ENCODE results near the gene NXT2. TPM values are rescaled to one million over a fixed set of nuclear protein-coding genes. Genes with fewer than 3 reads are reported as not detected.
"Not testable (repeated sequence)": the region's sequence is repeated elsewhere in the genome, so short reads cannot be mapped to it uniquely, and the experiment has no call there.

Gene NXT2
- polyA plus RNA-seq (ENCODE audit: insufficient read length in 10 of 10): 1 to 10 TPM; 6.2 to 9.8 (median 7.7) TPM
- long read RNA-seq, donor 1, partial matches to known transcripts: 0 of 1 reads
- long read RNA-seq, donor 1, other reads (novel, unspliced or antisense): 0 of 1 reads
- long read RNA-seq, donor 2, partial matches to known transcripts: 0 of 3 reads
- long read RNA-seq, donor 2, other reads (novel, unspliced or antisense): 0 of 3 reads
- long read RNA-seq, donor 3: 0 reads
- long read RNA-seq, donor 4, partial matches to known transcripts: 0 of 1 reads
- long read RNA-seq, donor 4, other reads (novel, unspliced or antisense): 0 of 1 reads
- long read RNA-seq, donor 5, partial matches to known transcripts: 0 of 3 reads
- long read RNA-seq, donor 5, other reads (novel, unspliced or antisense): 0 of 3 reads
- long read RNA-seq, donor 6, partial matches to known transcripts: 0 of 2 reads
- long read RNA-seq, donor 6, other reads (novel, unspliced or antisense): 0 of 2 reads
- long read RNA-seq, donor 7, partial matches to known transcripts: 0 of 4 reads
- long read RNA-seq, donor 7, other reads (novel, unspliced or antisense): 0 of 4 reads
- long read RNA-seq, donor 8, transcript NXT2-202 (4 exons, 1,085 nt): major isoform, 5 of 7 reads
- long read RNA-seq, donor 8, partial matches to known transcripts: 0 of 7 reads
- long read RNA-seq, donor 8, other reads (novel, unspliced or antisense): 0 of 7 reads
- long read RNA-seq, donor 9: 0 reads

DNA sequence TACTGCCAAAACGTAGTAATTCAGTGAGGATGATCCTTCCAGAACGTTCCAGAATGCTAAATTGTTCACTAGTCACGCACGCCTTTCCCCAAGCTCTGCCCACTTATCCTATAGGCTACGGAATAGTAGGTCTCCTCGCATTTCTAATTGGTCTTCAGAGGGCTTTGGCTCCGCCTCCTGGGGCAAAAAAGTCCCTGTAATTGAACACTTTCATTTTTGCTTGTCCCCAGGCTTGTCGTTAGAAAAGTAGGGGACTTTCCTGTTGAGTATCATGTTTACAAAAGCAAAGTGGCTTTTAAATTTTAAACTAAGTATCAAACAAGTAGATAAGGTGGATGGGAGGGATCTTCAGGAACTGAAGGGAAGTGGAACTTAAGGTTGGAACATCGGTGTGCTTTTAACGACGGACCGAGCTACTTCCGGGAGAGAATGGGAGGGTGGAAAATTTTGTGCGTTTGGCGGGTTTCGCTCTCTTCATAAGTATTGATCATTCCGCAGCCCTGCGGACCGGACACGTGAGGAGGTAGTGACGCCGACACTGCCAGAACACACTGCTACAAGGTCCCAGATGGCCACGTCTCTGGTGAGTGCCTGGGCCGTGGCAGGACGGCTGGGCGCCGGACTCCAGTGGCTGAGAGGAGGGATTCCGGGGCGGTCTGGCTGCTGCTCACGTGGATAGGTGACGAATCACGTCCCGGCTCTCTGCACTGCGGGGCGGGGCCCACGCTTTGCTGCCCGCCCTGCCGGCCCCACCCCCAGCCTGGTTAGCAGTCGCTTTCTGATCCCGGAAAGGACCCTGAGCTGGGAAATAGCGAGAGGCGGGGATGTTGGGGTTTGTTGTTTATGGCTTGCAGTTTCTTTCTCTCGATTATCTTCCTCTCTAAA, at the start of gene NXT2:
NXT2 (plus strand) TSS at position 406 of the 885 bp plus-strand sequence; CDS start at position 569, 163 bp downstream.
- DNase-seq: peak; percentile 88 to 96 (median 92)

DNA sequence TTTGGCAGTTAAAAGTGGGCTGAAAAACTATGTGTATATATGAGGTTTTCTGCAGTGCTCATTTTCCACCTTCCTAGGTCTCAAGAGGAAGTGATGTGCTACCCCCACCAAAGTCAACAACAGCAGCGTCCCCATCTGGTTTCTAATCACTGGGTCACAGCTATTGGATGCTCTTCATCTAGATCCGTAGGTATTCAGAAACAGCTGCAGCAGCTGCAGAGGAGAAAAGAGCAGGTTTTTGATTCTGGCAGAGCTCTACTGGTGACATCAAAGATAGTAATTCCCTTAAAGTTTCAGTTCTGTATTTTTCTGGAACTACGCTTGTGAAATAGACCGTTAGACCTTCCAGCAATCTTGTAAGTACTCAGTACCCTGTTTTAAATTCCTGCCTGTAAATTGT, 49.0 kb upstream of the NXT2 start:
- peak in 1 of 3 donors; percentile 4 for DNase-seq

DNA sequence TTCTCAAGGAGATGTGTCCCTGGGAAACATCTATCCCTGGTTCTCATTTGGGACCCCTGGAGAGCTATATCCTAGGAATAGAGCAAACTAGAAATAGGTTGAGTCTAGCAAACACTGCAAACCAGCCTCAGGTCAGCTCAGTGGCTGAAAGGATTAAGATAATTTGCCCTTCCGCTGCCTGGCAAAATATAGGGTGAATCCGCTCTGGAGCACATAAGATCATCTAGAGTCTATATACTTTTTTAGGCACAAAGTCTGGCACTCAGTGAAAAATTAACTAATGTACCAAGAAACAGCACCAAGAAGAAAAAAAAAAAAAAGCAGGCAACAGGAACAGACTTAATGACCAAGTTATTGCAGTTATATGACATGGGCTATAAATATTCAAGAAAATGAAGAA, 47.5 kb upstream of the NXT2 start:
- DNase-seq: no peak

DNA sequence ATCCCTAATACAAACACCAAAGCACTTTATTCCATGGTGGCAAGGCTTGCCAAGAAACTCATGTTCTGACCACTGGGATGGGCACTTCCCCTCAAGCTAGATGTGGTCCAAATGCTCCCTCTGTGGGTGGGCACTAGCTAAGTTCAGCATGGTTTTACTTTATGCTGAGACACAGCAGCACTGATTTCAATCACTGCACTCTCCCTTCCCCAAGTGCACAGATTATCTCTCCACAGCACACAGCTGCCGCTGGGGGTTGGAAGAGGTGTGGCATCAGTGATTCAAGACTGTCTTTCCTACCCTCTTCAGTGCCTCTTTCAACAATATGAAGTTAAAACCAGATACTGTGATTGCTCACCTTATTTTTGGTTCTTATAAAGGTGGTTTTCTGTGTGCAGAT, 38.2 kb upstream of the NXT2 start:
- no peak for DNase-seq

DNA sequence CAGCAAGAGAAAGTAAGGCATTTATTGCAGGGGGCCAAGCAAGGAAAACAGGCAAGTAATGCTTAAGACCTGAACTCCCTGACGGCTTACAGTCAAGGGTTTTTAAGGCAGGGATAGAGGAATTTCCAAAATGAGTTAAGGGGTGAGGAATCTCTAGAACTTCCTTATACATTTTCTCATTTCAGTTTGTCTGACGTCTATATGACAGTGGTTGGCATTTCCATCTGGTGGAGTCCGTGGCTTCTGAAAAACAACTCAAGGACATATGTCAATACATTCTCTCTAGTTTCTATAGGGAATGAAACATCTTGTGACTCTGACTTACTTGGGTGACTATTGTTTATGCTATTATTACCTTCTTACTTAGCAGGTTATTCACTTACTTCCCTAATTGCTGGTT, 35.5 kb upstream of the NXT2 start:
- DNase-seq: no peak

DNA sequence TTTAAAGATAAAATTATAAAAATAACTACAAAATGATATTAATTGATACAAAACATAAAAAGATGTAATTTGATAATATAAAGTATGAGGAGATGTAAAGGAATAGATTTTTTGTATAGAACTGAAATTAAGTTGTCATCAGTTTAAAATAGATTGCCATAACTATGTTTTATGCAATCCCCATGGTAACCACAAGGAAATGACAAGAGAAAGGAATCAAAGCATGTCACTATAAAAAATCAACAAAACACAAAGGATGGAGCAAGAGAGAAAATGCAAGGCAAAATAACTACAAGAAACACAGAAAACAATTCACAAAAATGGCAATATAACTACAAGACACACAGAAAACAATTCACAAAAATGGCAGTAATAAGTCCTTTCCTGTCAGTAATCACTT, 27.7 kb upstream of the NXT2 start:
- DNase-seq: no peak

DNA sequence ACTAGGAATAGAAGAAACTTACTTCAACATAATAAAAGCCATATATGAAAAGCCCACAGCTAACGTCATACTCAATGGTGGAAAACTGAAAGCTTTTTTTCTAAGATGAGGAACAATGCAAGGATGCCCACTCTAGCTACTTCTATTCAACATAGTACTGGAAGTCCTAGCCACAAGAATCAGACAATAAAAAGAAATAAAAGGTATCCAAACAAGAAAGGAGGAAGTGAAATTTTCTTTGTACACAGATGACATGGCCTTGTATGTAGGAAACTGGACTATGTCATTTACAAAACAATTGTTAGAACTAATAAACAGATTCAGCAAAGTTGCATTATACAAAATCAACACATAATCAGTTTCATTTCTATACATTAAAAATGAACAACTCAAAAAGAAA, 25.5 kb upstream of the NXT2 start:
- no peak for DNase-seq

DNA sequence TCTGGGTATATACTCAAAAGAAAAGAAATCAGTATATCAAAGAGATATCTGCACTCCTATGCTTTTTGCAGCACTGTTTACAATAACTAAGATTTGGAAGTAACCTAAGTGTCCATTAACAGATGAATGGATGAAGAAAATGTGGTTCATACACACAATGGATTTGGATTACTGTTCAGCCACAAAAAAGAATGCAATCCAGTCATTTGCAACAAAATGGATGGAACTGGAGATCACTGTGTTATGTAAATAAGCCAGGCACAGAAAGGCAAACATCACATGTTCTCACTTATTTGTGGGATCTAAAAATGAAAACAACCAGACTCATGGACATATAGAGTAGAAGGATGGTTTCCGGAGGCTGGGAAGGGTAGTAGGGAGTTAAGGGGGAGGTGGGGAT, 17.6 kb upstream of the NXT2 start:
- no peak for DNase-seq

DNA sequence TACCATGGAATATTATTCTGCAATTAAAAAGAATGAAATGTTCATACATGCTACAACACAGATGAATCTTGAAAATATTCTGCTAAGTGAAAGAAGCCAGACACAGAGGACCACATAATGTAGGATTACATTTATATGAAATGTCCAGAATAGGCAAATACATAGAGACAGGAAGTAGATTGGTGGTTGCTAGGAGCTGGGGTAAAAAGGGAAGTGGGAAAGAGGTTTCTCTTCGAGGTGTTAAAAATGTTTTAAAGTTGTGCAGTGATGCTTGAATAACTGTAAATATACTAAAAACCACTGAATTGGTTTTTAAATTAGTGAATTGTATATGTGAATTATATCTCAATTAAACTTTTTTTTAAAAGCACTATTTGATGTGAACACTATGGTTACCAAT, 3.6 kb upstream of the NXT2 start:
- DNase-seq: no peak

DNA sequence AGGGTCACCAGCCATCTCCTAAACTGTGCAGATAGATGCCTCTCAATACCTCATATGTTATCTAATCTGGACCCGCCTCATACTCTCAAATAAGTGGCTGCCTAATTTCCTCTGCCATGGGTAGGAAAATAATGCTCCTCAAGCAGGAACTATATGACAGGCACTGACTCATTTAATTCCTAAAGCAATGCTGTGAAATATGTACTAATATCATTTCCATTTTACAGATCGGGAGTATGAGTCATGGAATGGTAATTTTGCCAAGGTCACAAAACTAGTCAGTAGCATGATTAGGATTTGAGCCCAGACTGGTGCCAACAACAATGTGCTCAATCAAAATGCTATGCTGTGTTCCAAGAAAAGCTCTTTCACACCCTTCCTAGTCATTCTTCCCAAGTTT, 3.0 kb upstream of the NXT2 start:
- peak in 1 of 3 donors; percentile 4 for DNase-seq

DNA sequence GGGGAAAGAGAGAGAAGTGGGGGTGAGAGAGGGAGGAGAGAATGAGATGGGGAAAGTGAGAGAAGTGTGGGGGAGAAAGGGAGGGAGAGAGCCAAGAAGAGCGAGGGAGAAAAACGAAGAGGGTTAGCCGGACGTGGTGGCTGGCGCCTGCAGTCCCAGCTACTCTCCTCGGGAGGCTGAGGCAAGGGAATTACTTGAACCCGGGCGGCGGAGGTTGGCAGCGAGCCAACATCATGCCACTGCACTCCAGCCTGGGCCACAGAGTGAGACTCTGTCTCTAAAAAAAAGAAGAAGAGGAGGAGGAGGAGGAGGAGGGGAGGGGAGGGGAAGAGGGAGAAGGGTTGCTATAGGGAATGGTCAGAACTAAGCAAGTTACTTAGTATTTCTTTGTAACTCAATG, 1.7 kb upstream of the NXT2 start:
- DNase-seq: no peak

DNA sequence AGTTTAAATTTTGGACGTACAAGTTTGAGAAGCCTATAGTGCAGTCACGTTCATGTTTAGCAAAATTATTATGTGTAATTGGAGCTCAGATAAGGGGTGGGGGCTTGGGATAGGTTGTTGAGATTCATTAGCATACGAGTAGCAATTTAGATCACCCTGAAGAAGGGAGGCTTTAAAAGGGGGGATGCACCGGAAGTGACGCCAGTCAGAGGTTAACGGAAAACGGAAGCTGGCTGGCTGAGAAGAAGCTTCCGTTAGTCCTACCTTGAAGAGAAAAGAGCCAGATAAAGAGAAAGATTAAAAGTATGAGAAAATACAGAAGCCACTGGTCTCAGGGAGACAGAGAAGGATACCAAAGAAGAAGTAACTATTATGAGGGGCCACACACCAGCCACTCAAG, 1.1 kb upstream of the NXT2 start:
- no peak for DNase-seq

DNA sequence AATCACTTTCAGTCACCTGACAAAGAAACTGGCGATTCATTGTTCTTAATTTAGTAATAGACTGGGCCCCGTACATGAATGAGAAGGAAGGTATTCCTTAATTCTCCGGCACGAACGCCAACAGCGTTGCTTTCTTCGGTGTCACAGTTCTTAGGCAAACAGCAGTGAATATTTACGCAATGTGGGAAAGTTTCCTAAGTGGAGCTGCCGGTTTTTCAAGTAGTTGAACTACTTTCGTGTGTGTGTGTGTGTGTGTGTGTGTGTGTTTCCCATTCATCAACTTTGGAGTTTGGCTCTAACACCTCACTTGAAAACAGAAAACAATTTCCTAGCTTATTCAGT, 651 bp downstream of the NXT2 start:
- DNase-seq: no peak

DNA sequence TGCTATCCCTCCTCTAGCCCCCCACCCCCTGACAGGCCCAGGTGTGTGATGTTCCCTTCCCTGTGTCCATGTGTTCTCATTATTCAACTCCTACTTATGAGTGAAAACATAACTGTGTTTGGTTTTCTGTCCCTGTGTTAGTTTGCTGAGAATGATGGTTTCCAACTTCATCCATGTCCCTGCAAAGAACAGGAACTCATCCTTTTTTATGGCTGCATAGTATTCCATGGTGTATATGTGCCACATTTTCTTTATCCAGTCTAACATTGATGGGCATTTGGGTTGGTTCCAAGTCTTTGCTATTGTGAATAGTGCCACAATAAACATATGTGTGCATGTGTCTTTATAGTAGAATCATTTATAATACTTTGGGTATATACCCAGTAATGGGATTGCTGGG, 2.4 kb downstream of the NXT2 start:
- DNase-seq: not testable (repeated sequence)

DNA sequence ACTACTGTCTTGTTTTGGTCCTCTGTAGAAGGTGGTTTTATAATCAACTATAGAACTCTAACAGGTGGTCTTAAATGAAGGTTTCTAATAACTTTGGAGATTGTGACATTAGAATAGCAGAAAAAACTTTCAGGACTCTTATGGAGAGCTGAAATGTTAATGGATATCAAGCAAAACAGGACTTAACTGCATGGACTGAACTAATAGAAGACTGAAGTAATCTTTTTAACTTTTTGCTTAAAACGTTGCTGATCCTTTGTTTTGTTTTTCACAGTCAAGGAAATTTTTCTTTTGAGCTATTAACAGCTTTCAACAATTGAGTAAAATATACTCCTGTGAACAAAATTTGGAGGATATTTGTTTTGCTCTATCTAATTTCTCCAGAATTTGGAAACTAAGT, 17.2 kb downstream of the NXT2 start:
- no peak for DNase-seq

DNA sequence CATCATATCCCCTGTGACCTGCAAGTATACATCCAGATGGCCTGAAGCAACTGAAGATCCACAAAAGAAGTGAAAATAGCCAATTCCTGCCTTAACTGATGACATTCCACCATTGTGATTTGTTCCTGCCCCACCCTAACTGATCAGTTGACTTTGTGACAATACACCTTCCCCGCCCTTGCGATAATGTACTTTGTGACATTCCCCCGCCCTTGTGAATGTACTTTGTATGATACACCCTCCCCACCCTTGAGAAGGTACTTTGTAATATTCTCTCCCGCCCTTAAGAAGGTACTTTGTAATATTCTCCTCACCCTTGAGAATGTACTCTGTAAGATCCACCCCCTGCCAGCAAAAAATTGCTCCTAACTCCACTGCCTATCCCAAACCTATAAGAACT, 39.4 kb downstream of the NXT2 start:
- DNase-seq: not testable (repeated sequence)

DNA sequence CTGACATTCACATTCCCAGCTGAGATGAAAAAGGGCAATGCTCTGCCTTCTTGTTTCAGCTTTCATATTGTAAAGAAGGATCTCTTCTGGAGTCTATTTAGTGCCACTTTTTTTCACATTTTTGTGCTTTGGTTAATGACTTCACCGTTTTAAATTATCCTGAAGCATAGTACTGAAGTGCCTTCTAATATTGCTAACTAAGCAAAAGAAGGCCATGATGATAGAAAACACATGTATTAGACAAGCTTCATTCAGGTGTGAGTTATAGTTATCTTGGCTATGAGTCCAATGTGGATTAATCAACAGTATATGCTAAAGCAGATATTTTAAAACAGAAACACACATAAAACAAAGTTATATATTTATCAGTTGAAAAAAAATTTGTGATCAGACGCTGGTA, 40.4 kb downstream of the NXT2 start:
- no peak for DNase-seq

DNA sequence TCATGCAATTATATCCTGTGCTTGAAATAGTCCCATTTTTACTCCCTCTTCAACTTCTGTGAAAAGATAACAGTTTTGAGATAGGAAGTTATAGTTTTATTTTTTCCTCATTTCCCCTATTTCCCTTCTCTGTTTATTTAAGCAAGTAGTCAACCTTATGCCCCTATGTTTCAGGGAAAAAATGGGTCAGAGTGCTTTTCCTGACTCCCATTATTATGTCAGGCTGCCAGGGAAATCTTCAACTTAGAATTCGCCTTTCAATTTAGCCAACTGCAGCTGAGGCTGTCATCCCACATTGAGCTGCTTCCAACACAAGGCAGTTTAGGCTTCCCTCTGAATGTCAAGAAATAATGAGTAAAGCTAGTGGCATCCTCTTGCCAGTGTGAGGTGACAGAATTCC, 42.3 kb downstream of the NXT2 start:
- DNase-seq: no peak

DNA sequence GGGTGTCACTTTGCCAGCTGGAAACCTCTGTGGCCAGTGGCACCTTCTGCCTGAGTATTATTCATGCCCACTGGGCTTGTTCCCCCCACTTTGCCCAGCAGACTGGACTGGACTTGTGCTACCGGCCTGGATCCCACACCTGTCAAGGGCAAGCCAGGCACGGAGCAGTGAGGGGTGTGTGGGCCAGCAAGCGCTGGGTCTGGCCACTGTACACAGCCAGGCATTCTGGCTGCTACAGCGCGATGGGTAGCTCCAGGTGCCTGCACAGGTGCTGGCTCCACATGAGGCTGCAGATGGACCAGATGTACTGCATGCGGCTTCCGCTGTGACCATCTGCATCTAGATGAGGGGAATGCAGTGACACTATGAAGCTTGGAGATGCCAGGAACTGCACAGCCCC, 48.8 kb downstream of the NXT2 start:
- no peak for DNase-seq

DNA sequence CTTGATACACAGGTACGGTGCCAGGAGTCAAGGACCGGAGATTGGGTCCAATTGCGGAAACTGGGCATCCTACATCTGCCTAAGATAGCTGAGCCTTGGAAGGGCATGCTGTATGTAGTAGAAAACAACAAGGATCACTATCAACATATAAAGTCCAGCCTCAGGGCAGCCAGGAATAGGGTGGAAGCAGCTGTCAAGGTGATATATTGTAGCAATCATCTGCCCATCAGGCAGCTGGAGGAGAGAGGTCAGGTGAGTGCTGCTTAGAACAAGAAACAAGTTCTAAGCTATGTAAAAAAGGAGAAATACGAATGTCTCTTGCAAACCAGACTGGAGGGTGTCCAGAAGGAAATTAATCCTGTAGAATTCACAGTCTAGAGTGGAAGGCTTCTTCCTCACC, 53.5 kb downstream of the NXT2 start:
- DNase-seq: no peak

Data from muscle of back (tissue), 13 donors.